Nephron progenitor cell (in vitro differentiated cells): Measurements from ENCODE around the gene POLR1A.
A peak's percentile ranks its signal among the peaks of the same experiment; 100 is the strongest.

ENCODE experiments used
- DNase-seq: peaks from one replicate; pipeline ENCODE4 v3.0.0; 2021
- H3K27ac Mint-ChIP-seq: 2 replicates; pipeline ENCODE4 v1.8.0; 2021; ENCODE audit warnings: mild to moderate bottlenecking, moderate library complexity, mixed read lengths
- H3K27me3 Mint-ChIP-seq: 2 replicates; pipeline ENCODE4 v1.8.0; 2021; ENCODE audit warnings: mild to moderate bottlenecking, low read depth, mixed read lengths; ENCODE audit not compliant: poor library complexity
- H3K36me3 Mint-ChIP-seq: 2 replicates; pipeline ENCODE4 v1.8.0; 2021; ENCODE audit warnings: low read depth, mixed read lengths
- H3K4me1 Mint-ChIP-seq: 2 replicates; pipeline ENCODE4 v1.8.0; 2021; ENCODE audit warnings: mixed read lengths
- H3K4me3 Mint-ChIP-seq: 2 replicates; pipeline ENCODE4 v1.8.0; 2021; ENCODE audit warnings: mild to moderate bottlenecking, moderate library complexity, mixed read lengths
- H3K9me3 Mint-ChIP-seq: 2 replicates; pipeline ENCODE4 v1.8.0; 2021; ENCODE audit warnings: mild to moderate bottlenecking, moderate library complexity, mixed read lengths
- TF ChIP-seq, protein P1 (sequence below): fragments of 200-600 bp; sonication (generic); IDR thresholded peaks from 2 replicates; pipeline ENCODE4 v1.5.0; 2021; ENCODE audit warnings: antibody characterized with exemption

Gene POLR1A

DNA sequence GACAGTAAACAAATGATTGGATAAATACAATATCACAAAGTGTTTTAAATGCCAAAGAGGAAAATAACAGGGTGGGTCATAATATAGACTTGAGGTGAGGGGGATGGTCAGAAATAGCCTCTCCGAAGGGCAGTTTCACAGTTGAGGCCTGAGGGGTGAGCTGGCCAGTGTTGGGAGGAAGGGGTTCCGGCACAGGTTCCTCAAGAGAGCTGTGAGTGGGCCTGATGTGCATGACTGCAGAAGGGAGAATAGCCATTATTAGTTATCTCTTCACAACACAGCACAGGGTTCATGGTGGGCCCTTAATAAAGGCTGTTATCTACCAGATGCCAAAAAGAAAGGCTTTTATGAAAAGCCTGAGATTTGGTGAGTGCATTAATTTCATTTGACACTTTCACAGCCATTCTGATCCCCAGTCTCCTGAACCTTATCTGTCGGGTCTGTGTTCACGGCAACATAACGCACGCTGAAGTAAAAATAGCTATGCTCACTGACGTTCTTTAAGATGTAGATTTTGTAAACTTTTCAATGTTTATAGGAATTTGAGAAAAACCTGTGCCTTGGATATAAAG lies 39.6 kb downstream of the POLR1A start:
- no peak overlapping the region for H3K4me3 Mint-ChIP-seq
- H3K27ac Mint-ChIP-seq: no peak overlapping the region
- H3K27me3 Mint-ChIP-seq: no peaks in the 10 kb centered on the region
- no peaks in the 10 kb centered on the region for H3K4me1 Mint-ChIP-seq
- peaks cover 25% of the 10 kb centered on the region for H3K9me3 Mint-ChIP-seq
- TF ChIP-seq, protein P1, sequence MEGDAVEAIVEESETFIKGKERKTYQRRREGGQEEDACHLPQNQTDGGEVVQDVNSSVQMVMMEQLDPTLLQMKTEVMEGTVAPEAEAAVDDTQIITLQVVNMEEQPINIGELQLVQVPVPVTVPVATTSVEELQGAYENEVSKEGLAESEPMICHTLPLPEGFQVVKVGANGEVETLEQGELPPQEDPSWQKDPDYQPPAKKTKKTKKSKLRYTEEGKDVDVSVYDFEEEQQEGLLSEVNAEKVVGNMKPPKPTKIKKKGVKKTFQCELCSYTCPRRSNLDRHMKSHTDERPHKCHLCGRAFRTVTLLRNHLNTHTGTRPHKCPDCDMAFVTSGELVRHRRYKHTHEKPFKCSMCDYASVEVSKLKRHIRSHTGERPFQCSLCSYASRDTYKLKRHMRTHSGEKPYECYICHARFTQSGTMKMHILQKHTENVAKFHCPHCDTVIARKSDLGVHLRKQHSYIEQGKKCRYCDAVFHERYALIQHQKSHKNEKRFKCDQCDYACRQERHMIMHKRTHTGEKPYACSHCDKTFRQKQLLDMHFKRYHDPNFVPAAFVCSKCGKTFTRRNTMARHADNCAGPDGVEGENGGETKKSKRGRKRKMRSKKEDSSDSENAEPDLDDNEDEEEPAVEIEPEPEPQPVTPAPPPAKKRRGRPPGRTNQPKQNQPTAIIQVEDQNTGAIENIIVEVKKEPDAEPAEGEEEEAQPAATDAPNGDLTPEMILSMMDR: no peak
- DNase-seq: no peak
- peaks cover 84% of the 10 kb centered on the region for H3K36me3 Mint-ChIP-seq

DNA sequence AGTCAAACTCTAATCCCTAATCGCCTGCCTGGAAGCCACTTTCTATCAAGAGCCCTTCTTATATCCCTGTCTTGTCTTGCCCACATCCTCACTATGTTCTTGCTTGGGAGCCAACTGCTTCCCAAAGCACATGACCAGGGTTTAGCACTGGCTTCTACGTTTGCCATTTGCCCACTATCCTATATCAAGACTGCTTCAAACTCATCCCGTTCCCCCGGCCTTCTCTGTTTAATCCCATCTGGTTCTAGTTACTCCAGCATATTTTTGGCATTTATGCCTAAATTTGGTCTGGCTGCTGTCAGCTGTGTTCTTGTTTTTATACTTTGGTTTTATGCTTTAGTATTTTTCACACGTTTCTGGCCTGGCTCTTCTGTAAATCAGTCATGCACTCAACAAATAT lies 40.2 kb downstream of the POLR1A start:
- H3K4me3 Mint-ChIP-seq: no peak overlapping the region
- DNase-seq: no peak
- no peaks in the 10 kb centered on the region for H3K4me1 Mint-ChIP-seq
- H3K27ac Mint-ChIP-seq: peak overlapping the region; percentile 3
- TF ChIP-seq, protein P1: no peak
- H3K27me3 Mint-ChIP-seq: no peaks in the 10 kb centered on the region
- peaks cover 25% of the 10 kb centered on the region for H3K9me3 Mint-ChIP-seq
- H3K36me3 Mint-ChIP-seq: peaks cover 84% of the 10 kb centered on the region

DNA sequence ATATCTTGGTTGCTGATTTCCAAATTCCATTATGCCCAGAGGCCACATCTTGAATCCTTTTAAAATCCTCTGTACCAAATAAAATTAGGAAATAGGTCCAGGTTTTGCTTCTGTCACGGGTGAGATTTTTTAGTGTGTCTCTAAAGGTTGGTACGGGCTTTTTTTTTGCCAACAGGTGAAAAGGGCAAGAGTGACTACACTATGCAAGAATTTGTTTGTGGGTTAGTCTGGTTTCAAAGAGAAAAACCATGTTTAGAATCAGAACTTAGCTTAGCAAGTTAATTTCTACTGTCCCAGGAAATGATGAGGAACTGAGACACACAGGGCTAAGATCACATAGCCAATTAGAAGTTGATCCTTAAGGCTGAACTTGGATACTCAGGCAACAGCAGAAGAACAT lies 41.7 kb downstream of the POLR1A start:
- Mint-ChIP-seq H3K9me3 (peaks cover 25% of the 10 kb centered on the region), H3K36me3 (peaks cover 82% of the 10 kb centered on the region), H3K4me3 (no peak overlapping the region), H3K27me3 (no peaks in the 10 kb centered on the region), H3K27ac (no peak overlapping the region), H3K4me1 (no peaks in the 10 kb centered on the region)
- DNase-seq: no peak
- TF ChIP-seq, protein P1: no peak

DNA sequence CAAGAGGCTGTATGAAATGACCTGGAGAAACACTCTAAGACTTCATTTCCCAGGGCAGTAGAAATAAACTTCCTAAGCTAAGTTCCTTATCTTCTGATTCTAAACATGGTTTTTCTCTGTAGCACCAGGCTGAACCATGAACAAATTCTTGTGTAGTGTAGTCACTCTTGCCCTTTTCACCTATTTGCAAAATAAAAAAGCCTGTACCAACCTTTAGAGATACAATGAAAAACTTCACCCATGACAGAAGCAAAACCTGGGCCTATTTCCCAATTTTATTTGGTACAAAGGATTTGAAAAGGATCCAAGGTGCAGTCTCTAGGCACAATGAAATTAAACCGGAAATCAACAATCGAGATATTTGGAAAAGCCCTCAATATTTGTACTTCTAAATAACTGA lies 43.6 kb downstream of the POLR1A start:
- H3K4me1 Mint-ChIP-seq: no peaks in the 10 kb centered on the region
- H3K4me3 Mint-ChIP-seq: no peak overlapping the region
- no peak for DNase-seq
- TF ChIP-seq, protein P1: no peak
- no peaks in the 10 kb centered on the region for H3K27me3 Mint-ChIP-seq
- H3K36me3 Mint-ChIP-seq: peaks cover 85% of the 10 kb centered on the region
- peaks cover 25% of the 10 kb centered on the region for H3K9me3 Mint-ChIP-seq
- H3K27ac Mint-ChIP-seq: no peak overlapping the region

DNA sequence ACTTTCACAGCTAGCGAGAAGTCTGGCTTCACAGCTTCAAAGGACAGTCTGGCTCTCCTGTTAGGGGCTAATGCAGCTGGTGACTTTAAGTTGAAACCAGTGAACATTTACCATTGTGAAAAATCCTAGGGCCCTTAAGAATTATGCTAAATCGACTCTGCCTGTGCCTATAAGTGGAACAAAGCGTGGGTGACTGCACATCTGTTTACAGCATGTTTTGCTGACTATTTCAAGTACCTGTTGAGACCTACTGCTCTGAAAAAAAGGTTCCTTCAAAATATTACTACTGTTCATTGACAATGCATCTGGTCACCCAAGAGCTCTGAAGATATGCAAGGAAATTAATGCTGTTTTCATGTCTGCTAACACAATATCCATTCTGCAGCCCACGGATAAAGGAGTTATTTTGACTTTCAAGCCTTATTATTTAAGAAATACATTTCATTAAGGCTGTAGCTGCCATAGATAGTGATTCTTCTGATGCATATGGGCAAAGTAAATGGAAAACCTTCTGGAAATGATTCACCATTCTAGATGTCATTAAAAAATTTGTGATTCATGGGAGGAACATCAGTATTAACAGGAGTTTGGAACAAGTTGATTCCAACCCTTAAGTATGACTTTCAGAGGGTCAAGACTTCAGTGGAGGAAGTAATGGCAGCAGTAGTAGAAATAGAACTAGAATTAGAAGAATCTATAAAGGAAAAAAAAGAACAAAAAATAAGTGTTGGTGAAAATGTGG lies 48.9 kb downstream of the POLR1A start:
- DNase-seq: no peak
- Mint-ChIP-seq H3K4me1 (no peaks in the 10 kb centered on the region), H3K36me3 (peaks cover 75% of the 10 kb centered on the region), H3K9me3 (no peaks in the 10 kb centered on the region), H3K27me3 (no peaks in the 10 kb centered on the region), H3K4me3 (no peak overlapping the region), H3K27ac (no peak overlapping the region)
- TF ChIP-seq, protein P1: no peak

DNA sequence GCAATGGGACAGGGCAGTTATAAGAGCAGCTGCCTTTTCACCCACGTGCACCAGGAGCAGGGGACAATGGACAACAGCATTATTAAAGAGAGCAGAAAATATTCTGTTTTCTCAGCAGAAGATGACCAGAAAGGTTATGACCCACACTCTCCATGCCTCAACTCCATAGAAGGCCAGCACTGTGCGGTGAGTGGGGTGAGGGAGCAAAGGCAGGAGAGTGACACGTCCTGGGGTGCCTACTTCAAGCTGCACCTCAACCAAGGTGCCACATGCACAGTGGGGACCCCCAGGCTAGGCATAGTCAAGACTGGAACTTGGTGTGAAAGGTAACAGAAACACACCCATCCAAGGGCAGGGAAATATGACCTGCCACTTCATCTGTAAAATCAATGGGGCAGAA lies 50.4 kb downstream of the POLR1A start:
- H3K4me1 Mint-ChIP-seq: no peaks in the 10 kb centered on the region
- H3K27me3 Mint-ChIP-seq: no peaks in the 10 kb centered on the region
- H3K36me3 Mint-ChIP-seq: peaks cover 67% of the 10 kb centered on the region
- H3K27ac Mint-ChIP-seq: peak overlapping the region; percentile 45
- TF ChIP-seq, protein P1: no peak
- DNase-seq: no peak
- H3K4me3 Mint-ChIP-seq: no peak overlapping the region
- no peaks in the 10 kb centered on the region for H3K9me3 Mint-ChIP-seq
